ENCODE measurements around the gene STXBP5L.
A peak's percentile ranks its signal among the peaks of the same experiment; 100 is the strongest.
"Not testable (repeated sequence)": the region's sequence is repeated elsewhere in the genome, so short reads cannot be mapped to it uniquely, and the experiment has no call there.

Gene STXBP5L

DNA sequence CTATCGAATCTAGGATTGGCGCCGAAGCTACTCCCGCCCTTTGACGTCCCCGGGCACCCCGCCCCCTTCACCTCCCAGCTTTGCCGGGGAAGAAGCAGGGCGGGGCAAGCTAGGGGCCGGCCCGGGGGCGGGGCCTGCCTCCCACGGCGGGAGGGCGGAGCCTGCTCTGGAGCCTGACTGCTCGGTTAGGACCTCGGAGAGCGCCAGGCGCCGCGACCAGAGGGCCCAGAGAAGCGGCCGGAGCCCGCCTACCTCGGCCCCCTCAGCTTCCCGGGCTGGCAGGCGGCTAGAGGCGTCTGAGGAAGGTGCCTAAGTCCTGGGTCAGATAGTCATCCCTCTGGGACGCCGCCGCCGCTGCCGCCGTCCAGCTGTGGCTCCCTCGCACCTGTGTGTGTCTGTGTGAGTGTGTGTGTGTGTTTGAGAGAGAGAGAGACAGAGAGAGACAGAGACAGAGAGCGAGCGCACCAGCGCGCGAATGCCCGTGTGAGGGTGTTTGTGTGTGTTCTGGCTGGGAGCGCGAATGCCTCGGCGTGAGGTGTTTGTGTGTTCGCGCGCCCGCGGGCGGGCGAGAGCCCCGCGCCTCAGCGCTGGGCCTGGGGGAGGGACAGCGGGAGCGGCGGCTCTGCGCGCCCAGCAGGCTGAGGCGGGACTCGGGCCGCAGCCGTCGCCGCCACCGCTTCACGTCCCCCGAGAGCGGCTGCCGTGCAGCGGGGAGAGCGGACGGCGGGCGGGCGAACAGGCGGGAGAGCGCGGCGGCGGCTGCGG is at the start of gene STXBP5L:
Gene STXBP5L, plus strand, starts transcription at position 176 of the 765 bp plus-strand sequence. CDS start 1,374 bp downstream, outside the sequence.
- peak; percentile 18 to 27 for DNase-seq (ENCODE audit: low read depth in 2 of 2)

DNA sequence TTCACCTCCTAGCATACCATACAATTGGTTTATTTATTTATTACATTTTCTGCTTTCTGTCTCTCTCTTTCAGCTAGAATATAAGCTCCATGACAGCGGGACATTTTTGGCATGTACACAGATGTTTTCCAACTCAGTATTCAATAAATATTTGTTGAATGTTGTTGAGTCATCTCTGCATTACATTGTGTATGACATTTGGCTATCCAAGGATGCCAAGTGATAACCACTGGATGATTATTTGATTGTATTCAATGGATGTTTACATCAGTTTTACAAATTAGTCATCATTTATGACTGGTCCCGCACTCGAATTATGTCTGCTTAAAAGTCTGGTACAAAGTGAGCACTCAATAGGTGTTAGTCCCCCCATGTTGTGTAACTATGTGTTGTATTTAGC is 49.5 kb upstream of the STXBP5L start:
- no peak for DNase-seq (ENCODE audit: low read depth in 2 of 2)

DNA sequence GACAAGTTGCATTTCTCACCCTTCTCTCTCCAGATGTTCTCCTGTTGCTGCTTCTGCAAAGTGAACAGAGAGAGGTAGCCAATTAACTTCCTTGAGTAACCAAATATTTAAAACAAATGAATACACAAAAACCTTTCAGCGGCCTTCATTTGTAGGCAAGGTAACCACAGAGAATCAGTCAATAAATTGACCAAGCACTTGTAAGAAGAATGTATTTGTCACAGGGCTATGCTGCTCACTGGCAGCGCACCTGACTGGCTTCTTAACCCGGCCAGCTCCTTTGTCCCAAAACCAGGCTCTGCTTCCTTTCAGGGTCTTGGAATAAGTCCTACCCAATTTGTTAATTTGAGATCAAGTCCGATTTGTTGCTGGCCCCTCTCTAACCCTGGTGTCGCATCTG is 43.5 kb upstream of the STXBP5L start:
- DNase-seq (ENCODE audit: low read depth in 2 of 2), result no peak

- DNase-seq (ENCODE audit: low read depth in 2 of 2), result no peak
Observed at GRCh38 chr3:120875507-120875906, 32.5 kb upstream of the STXBP5L start.

- DNase-seq (ENCODE audit: low read depth in 2 of 2), result no peak
Observed at GRCh38 chr3:120875989-120876388, 32.0 kb upstream of the STXBP5L start.

DNA sequence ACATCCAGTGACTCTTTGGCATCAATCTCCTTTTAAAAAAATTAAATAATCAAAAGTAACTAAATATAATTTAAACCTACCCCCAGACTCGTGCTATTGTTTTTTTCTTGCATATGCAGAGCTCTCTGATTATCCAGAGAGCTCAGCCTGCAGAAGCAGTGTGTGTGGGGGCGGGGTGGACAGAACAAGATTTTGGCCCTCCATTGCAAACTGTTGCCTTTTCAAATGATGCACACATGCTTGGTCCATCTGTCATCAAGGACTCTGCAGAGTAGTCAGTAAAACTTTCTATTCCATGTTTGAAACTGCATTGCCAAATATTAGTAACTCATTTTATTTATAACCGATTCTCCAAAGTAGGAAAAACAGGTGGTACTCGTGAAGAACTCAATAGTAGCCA is 28.6 kb upstream of the STXBP5L start:
- no peak for DNase-seq (ENCODE audit: low read depth in 2 of 2)

- no peak for DNase-seq (ENCODE audit: low read depth in 2 of 2)
Observed at GRCh38 chr3:120892921-120893320, 15.1 kb upstream of the STXBP5L start.

- no peak for DNase-seq (ENCODE audit: low read depth in 2 of 2)
Observed at GRCh38 chr3:120894316-120895057, 13.5 kb upstream of the STXBP5L start.

- DNase-seq (ENCODE audit: low read depth in 2 of 2), result not testable (repeated sequence)
Observed at GRCh38 chr3:120901716-120902115, 6.3 kb upstream of the STXBP5L start.

DNA sequence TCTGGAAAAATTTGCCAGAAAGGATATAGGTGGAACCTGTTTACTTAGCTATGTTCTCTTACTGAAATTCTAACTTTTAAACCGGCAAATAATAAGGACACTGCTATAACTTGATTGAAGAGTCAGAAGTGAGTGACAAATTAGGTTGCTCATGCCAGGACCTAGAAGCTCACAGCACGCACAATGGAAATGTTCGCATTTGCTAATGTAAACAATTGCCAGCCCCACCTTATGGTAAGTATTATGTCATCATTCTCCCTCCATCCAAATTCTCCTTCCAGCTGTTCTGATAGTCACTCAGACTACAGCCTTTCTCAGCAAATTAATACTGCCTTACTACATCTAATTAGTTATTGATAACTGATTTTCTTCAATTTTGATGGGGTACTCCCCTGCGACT is 4.8 kb upstream of the STXBP5L start:
- DNase-seq (ENCODE audit: low read depth in 2 of 2), result no peak

DNA sequence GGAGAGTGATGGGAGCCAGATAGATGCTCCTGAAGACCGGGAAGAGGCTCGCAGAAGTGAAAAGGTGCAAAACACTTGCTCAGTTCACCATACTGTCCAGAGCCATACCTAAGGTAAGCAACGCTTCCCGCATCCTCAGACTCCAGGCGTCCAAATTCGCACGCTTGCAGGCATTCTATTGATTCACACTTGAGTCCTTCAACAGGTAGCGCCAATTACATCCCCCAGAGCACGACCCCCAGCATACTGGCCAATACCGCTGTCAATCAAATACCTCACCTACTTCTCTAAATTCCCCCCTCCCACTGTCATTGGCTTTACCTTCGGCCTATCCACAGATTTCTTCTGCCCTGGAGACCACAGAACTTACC is 361 bp upstream of the STXBP5L start:
- no peak for DNase-seq (ENCODE audit: low read depth in 2 of 2)

DNA sequence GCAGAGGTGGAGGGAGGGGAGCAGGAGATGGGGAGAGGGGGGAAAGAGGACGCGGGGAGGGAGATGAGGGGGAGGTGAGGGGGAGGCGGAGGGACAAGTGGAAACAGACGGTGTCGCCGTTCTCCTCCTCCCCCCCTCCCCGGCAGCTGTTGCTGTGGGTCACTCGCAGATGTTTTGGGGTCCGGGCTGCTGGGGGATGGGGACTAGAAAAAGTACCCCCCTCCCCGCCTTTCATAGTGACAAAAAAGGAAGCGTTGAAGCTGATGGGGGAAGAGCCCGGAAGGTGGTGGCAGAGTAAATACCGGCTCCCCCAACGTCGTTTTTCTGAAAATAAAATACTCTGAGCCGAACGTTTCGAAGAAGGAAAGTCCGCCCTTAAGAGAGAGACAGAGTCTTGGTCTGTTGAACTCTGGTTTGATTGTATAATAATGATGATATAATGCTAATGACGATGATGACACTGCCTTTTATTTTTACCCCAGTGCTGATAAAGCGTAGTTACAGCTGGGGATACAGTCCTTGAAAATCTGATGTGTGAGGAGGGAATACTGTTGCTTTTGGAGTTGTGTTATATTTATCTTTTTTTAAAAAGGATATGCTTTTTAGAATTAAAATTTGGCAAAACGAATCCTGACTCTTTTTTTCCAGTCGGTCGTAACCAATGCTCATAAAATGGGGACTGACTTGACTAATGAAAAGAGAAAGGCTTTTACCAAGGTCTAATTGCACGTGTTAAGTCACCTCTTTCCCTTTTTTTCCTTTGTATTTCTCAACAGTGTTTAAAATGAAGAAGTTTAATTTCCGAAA is 993 bp downstream of the STXBP5L start:
- no peak for DNase-seq (ENCODE audit: low read depth in 2 of 2)

DNA sequence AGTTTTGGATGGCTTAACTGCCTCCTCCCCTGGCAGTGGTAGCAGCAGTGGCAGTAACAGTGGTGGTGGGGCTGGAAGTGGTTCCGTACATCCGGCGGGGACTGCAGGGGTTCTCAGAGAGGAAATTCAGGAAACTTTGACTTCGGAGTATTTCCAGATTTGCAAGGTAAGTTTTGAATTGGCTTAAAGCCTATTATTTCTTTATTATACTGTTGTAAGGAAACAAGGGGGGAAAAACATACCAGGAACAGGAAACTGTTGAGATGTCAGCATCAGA is 1.5 kb downstream of the STXBP5L start:
- DNase-seq (ENCODE audit: low read depth in 2 of 2), result no peak

GRCh38 chr3:120926146-120926545 is 18.1 kb downstream of the STXBP5L start:
- no peak for DNase-seq (ENCODE audit: low read depth in 2 of 2)

DNA sequence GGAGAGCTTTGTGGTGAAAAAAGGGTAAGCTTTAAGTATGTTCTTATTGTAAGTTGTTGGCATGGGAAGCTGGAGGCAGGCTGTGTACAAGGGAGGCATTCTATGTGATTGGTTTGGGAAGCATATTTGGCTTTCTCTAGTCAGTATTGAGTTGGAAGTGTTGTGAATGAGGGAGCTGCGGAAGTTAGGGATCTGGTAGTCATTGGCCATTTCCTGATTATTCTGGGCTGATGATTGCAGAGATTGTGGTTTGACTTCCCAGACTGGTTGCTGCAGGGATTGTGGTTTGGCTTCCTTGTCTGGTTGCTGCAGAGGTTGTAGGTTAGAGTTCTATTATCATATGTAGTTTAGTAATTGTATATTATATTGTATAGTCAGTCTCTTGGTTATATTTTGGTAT is 21.0 kb downstream of the STXBP5L start:
- DNase-seq (ENCODE audit: low read depth in 2 of 2), result no peak

GRCh38 chr3:120931593-120931992 is 23.6 kb downstream of the STXBP5L start:
- DNase-seq (ENCODE audit: low read depth in 2 of 2), result no peak

DNA sequence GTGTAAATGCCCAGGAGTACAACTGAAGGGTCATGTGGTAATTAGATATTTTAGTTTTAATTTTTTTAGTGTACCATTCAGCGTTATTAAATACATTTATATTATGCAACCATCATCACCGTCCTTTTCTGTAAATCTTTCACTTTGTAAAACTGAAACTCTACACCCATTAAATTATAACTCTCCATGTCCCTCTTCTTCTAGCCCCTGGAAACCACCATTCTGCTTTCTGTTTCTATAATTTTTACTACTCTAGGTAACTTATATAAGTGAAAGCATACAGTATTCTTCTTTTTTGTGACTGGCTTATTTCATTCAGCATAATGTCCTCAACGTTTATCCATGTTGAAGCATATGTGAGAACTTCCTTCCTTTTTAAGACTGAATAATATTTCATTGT is 48.1 kb downstream of the STXBP5L start:
- DNase-seq (ENCODE audit: low read depth in 2 of 2), result no peak

GRCh38 chr3:120982608-120983320 is 74.8 kb downstream of the STXBP5L start:
- no peak for DNase-seq (ENCODE audit: low read depth in 2 of 2)

GRCh38 chr3:120983321-120983665 is 75.3 kb downstream of the STXBP5L start:
- no peak for DNase-seq (ENCODE audit: low read depth in 2 of 2)

DNA sequence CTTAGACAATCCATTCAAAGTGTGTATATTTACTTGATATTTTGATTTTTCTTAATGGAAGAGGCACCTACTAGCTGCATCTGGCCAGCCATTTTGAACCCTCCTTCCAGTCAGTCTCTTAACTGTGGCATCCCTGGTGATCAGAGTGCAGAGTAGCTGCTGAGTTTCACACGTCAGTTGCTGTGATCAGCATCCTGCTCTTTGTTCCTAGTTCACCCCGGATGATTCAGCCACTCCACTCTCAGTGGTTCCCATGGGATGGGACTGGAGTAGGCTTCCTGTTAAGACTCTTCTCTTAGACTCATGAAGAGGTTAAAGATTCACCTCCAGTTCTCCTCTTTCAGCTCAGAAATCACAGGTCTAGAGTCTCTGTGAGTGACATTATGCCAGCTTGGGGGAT is 75.8 kb downstream of the STXBP5L start:
- no peak for DNase-seq (ENCODE audit: low read depth in 2 of 2)

- no peak for DNase-seq (ENCODE audit: low read depth in 2 of 2)
Observed at GRCh38 chr3:120985242-120985641, 77.2 kb downstream of the STXBP5L start.

GRCh38 chr3:120988994-120989393 is 81.0 kb downstream of the STXBP5L start:
- no peak for DNase-seq (ENCODE audit: low read depth in 2 of 2)

All from fibroblast of skin of left biceps (primary cell).